C1 segment of cervical spinal cord (tissue), 14 donors: Measurements from ENCODE around the gene SAV1.
"Not testable (repeated sequence)": the region's sequence is repeated elsewhere in the genome, so short reads cannot be mapped to it uniquely, and the experiment has no call there.

Source experiments
- DNase-seq, 14 donors: peaks; one replicate each; lab custom pipeline; 2025; lab: John Stamatoyannopoulos, UW

Gene SAV1

GRCh38 chr14:50667996-50668825, at the start of gene SAV1:
Gene SAV1, minus strand, starts transcription at chr14:50668306. Its CDS starts 339 bp downstream, at chr14:50667967.
- DNase-seq, result peak in 13 of 14 donors; percentile 23 to 96 (median 83)

GRCh38 chr14:50717811-50718210, 49.7 kb upstream of the SAV1 start:
- DNase-seq, result no peak

DNA sequence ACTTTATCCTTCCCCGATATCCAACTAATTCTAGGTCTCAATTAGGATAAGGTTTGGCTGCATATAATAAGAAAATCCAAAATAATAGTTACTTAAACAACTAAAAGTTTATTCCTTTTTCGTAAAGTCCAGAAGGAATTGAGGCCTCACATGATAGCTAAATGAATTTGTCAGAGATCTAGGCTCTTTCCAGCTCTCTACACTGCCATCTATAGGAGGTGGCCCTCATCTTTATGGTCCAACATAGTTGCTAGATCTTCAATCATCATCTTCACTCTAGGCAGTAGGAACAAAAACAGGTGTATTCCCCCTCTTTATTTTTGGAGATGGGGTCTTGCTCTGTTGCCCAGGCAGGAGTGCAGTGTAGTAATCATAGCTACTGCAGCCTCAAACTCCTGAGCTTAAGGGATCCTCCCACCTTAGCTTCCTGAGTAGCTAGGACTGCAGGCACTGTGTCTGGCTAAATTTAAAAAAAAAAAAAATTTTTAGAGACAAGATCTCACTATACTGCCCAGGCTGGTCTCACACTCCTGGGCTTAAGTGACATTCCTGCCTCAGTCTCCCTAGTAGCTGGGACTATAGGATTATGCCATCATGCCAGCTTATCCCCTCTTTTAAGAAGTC, 46.5 kb upstream of the SAV1 start:
- no peak for DNase-seq

DNA sequence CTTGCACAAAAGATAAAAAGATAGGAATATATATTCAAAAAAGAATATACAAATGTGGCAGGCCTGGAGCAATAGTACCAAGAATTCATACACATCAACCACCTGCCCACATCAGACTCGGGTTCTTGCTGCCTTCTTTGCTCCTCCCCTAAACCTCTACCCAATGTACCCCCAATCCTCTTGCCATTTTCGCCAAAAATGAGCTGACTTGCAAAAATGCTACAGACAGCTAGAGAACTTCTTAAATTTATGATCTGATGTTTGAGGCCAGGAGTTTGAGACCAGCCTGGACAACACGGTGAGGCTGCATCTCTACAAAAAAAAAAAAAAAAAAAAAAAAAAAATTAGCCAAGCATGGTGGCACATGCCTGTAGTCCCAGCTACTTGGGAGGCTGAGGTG, 42.9 kb upstream of the SAV1 start:
- no peak for DNase-seq

- no peak for DNase-seq
These were observed 37.0 kb upstream of the SAV1 start for GRCh38 chr14:50705026-50705593.

- no peak for DNase-seq
These were observed 36.4 kb upstream of the SAV1 start for GRCh38 chr14:50704454-50705010.

DNA sequence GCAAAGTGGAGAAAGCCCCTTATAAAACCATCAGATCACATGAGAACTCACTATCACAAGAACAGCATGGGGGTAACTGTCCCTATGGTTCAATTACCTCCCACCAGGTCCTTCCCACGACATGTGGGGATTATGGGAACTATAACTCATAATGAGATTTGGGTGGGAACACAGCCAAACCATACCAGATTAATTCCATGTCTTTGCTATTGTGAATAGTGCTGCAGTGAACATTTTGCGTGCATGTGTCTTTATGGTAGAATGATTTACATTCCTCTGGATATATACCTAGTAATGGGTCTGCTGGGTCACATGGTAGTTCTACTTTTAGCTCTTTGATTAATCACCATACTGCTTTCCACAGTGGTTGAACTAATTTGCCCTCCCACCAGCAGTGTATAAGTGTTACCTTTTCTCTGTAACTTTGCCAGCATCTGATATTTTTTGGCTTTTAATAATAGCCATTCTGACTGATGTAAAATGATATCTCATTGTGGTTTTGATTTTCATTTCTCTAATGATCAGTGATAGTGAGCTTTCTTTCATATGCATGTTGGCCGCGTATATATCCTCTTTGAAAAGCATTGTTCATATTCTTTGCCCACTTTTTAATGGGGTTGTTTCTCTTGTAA, 29.7 kb upstream of the SAV1 start:
- DNase-seq, result no peak

DNA sequence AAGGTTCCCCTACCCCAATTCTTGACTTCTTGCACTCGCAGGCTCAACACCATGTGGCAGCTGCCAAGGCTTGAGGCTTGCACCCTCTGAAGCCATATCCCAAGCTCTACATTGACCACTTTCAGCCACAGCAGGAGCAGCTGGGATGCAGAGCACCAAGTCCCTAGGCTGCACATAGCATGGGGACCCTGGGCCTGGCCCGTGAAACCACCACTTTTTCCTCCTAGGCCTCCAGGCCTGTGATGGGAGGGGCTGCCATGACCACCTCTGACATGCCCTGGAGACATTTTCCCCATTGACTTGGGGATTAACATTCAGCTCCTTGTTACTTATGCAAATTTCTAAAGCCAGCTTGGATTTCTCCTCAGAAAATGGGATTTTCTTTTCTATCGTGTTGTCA, 26.2 kb upstream of the SAV1 start:
- not testable (repeated sequence) for DNase-seq

GRCh38 chr14:50688875-50689274, 20.8 kb upstream of the SAV1 start:
- DNase-seq, result no peak

DNA sequence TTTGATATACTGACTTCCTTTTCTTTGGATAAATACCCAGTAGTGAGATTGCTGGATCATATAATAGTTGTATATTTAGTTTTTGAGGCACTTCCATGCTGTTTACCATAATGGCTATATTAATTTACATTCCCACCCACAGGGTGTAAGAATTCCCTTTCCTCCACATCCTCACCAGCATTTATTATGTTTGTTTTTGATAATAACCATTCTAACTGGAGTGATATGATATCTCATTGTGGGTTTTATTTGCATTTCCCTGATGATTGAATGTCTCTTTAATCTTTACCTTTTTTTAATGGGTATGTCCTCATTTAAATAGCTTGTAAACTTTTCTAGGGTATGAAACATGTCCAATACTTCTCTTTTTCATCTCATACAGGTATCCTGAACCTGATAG, 11.6 kb upstream of the SAV1 start:
- DNase-seq, result no peak

DNA sequence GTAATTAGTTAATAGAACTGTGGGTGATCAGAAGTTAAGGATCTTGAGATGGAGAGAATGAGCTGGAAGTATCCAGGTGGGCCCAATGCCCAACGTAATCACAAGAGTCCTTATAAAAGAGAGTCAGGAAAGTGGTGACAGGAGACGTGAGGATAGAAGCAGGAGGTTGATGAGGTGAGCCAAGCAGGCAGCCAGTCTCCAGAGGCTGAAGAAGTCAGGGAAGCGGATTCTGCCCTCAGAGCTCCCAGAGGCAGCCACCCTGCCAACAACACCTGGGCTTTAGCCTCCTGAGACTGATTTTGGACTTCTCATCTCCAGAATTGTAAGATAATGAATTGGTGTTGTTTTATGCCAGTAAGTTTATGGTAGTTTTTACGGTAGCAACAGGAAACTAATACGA, 10.1 kb upstream of the SAV1 start:
- no peak for DNase-seq

GRCh38 chr14:50677527-50678063, 9.5 kb upstream of the SAV1 start:
- DNase-seq, result no peak

DNA sequence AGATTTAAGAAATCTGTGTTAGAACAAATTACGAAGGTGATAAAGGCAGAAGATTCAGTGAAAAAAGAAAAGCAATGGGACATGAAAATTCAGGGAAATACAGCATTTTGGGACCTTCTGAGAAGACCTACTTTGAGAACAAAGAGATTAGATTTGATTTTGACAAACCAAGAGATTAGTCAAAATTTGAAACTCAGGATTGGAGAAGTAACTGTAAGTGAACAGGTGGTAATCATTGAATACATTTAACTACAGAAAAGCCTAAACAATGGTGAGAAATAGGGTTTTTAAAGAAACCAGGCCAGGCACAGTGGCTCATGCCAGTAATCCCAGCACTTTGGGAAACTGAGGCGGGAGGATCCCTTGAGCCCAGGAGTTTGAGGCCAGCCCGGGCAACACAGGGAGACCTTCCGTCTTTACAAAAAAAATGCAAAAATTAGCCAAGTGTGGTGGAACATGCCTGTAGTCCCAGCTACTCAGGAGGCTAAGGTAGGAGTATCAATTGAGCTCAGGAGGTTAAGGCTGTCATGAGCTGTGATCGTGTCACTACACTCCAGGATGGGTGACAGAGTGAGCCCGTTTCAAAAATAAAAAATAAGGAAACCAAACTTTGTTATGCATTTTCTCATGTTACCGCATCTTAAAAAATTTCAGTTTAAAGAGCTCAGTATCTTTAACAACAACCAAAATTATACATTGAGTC, 8.9 kb upstream of the SAV1 start:
- DNase-seq, result no peak

DNA sequence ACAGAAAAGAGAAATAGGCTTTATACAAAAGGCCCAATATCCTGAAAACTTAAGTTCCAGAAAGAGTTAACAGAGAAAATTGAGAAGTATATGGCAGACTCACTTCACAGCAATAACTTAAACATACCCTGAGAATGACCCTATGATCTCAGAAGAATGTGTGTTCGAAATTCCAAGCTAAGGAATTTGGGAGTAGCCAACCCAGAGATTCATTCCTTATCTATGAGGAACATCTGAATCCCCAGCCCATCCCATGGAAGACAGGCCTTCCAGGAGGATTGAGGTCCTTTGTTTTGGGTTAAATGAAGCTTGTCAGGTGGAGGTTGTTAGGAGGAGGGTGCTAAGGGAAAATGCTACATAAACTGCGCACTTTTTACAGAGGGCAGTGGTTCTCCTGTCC, 7.5 kb upstream of the SAV1 start:
- DNase-seq, result no peak

GRCh38 chr14:50670866-50671256, 2.8 kb upstream of the SAV1 start:
- no peak for DNase-seq

DNA sequence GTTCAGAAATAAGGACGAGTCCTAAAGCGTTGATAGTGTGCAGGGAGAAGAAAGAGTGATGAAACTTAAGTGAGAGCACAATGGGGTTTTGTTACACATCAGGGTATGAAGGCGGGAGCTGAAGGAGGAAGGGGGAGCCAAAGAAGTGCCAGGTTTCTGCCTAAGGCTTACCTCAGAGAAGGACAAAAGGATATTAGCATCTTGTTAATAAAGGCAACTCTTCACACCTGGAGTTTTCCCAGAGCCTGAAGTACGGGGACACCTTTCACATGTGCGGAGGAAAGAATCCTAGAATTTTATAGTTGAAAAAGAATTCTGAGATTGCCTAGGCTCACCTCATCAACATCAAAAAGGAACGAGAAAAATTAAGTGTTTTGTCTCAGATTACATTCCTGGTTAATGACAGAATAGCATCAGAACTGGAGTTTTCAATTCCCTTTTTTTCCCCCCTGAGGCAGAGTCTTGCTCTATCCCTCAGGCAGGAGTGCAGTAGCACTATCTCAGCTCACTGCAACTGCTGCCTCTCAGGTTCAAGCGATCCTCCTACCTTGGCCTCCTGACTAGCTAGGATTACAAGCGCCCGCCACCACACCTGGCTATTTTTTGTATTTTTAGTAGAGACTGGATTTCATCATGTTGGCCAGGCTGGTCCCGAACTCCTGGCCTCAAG, 2.2 kb upstream of the SAV1 start:
- no peak for DNase-seq

DNA sequence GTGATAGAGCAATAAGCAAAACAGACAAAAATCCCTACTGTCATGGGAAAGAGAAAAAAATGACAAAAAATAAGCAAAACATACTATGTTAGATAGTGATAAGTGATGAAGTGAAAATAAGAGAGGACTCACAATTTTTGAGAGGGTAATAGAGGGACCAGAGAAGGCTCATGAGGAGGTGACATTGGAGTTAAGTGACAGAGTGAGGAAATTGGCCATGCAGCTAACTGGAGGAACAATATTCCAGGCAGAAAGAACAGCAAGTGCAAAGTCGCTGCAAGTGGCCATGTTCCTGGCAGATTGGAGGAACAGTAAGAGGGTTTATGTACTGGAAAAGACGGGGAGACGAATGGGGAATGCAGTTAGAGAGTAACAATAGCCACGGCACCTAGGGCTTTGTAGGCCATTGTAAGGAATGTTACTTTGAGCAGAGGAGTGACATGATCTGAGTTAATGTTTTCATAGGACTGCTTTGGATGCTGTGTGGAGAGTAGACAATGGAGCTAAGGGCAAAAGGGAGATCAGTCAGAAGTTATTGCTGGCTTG, 1.4 kb upstream of the SAV1 start:
- peak in 4 of 14 donors; percentile 8 to 19 (median 16) for DNase-seq

- no peak for DNase-seq
These were observed 679 bp upstream of the SAV1 start for GRCh38 chr14:50668826-50669143.

GRCh38 chr14:50667684-50667995, 466 bp downstream of the SAV1 start:
- peak in 2 of 14 donors; percentile 56 to 83 for DNase-seq
